Transverse colon (tissue), 3 donors: ENCODE data around the gene CRLF2.

Source experiments
- CTCF ChIP-seq, 5 experiments: fragments of 200-600 bp in 3 of 5; fragments of 450-650 bp in 2 of 5; sonication (generic) in 3 of 5; IDR thresholded peaks; 1 replicate in 2 of 5; 2 replicates in 3 of 5; pipeline ENCODE4 v1.5.1; 2016 to 2017; ENCODE audit warnings: antibody characterized with exemption in 5 of 5, inconsistent platforms in 3 of 5, mild to moderate bottlenecking in 2 of 5, moderate library complexity in 1 of 5
- POLR2A ChIP-seq: fragments of 450-650 bp; IDR thresholded peaks from one replicate; pipeline ENCODE4 v1.6.1; 2016; ENCODE audit warnings: antibody characterized with exemption, mild to moderate bottlenecking, moderate library complexity

GRCh38 chrX:1218286-1218685, 5.8 kb upstream of the CRLF2 start:
- TF ChIP-seq CTCF (IDR thresholded peaks at IDR 0.05) (no peak), POLR2A (no peak)
